ENCODE data around the gene ACTC1.

The ACTC1 gene

DNA sequence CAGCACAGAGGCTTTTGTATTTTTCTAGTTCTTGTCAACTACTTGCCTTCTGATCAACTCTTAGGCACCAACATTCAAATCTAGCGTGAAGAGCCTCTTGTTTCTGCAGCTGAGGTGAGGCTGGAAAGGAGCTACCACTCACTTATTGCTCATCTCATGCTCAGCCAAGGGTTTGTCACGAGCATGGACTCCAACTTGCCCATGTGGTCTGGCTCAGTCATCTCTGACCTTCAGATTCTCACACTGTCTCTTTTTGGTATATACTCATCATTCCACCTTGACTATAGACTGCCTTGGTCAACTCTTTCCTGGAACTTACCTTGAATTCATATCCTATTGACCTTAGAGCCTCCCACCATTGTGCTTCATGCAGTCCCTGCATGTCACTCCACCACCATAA lies 35.4 kb downstream of the ACTC1 start:
- Histone ChIP-seq H3K36me3 (ENCODE audit: control insufficient read depth in 2 of 2, insufficient read depth in 2 of 2, low read length in 2 of 2) (no peaks in the 10 kb centered on the region), H3K9ac (ENCODE audit: low read length in 2 of 2) (no peak overlapping the region), H3K27me3 (ENCODE audit: control insufficient read depth in 1 of 2, insufficient read depth in 2 of 2, low read length in 2 of 2) (peaks cover 8 to 13% of the 10 kb centered on the region in 2 donors), H3K4me3 (ENCODE audit: low read length in 2 of 2) (no peak overlapping the region), H3K4me1 (ENCODE audit: control insufficient read depth, insufficient read depth, low read length) (peaks cover under 1% of the 10 kb centered on the region), H3K27ac (ENCODE audit: low read length) (no peak overlapping the region), H3K9me3 (ENCODE audit: control insufficient read depth in 2 of 2, low read length in 2 of 2) (no peaks in the 10 kb centered on the region)

DNA sequence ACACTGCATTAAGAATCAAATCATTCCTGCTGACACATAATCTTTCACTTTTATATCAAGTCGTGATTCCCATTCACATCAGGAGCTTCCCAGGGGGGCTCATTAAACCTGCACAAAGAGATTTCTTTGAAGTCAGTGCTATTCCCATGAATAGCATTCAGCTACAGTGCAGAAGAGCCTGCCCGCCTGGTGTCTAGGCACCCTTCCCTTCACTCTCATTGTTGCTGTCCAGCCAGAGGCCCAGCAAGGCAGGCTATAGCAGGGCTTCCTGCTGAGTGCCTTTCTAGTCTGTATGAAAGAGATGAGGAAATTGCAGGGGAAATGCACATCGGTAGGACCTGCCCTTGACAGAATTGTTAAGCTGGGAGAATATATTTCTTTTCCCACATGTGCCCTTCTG lies 36.0 kb downstream of the ACTC1 start:
- no peak overlapping the region for H3K27ac ChIP-seq (ENCODE audit: low read length)
- no peaks in the 10 kb centered on the region for H3K9me3 ChIP-seq (ENCODE audit: control insufficient read depth in 2 of 2, low read length in 2 of 2)
- H3K27me3 ChIP-seq (ENCODE audit: control insufficient read depth in 1 of 2, insufficient read depth in 2 of 2, low read length in 2 of 2), result peaks cover 10 to 19% of the 10 kb centered on the region in 2 donors
- H3K4me1 ChIP-seq (ENCODE audit: control insufficient read depth, insufficient read depth, low read length), result peaks cover 7% of the 10 kb centered on the region
- H3K4me3 ChIP-seq (ENCODE audit: low read length in 2 of 2), result no peak overlapping the region
- H3K36me3 ChIP-seq (ENCODE audit: control insufficient read depth in 2 of 2, insufficient read depth in 2 of 2, low read length in 2 of 2), result no peaks in the 10 kb centered on the region
- H3K9ac ChIP-seq (ENCODE audit: low read length in 2 of 2), result no peak overlapping the region

DNA sequence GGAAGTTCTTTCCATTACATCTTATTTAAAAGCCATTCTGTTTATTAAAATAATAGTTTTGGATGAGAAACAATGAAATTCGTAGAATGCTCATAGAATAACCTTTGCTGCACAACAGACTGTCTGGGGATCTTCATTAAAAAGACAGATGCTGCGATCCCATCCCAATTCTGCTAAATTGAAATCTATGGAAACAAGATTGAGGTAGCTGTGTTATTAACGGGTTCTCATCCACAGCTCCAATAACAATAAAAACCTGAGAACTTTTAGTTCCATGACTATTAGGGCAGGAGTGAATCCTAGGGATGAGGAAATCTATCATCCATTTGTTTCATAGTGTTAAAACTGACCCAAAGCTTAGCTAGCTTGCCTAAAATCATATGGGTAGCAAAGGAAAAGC lies 38.1 kb downstream of the ACTC1 start:
- Histone ChIP-seq H3K9me3 (ENCODE audit: control insufficient read depth in 2 of 2, low read length in 2 of 2) (peaks cover 0 to under 1% of the 10 kb centered on the region in 2 donors), H3K9ac (ENCODE audit: low read length in 2 of 2) (no peak overlapping the region), H3K27ac (ENCODE audit: low read length) (no peak overlapping the region), H3K4me1 (ENCODE audit: control insufficient read depth, insufficient read depth, low read length) (peaks cover 9% of the 10 kb centered on the region), H3K27me3 (ENCODE audit: control insufficient read depth in 1 of 2, insufficient read depth in 2 of 2, low read length in 2 of 2) (peaks cover 29 to 34% of the 10 kb centered on the region in 2 donors), H3K36me3 (ENCODE audit: control insufficient read depth in 2 of 2, insufficient read depth in 2 of 2, low read length in 2 of 2) (no peaks in the 10 kb centered on the region), H3K4me3 (ENCODE audit: low read length in 2 of 2) (no peak overlapping the region)

DNA sequence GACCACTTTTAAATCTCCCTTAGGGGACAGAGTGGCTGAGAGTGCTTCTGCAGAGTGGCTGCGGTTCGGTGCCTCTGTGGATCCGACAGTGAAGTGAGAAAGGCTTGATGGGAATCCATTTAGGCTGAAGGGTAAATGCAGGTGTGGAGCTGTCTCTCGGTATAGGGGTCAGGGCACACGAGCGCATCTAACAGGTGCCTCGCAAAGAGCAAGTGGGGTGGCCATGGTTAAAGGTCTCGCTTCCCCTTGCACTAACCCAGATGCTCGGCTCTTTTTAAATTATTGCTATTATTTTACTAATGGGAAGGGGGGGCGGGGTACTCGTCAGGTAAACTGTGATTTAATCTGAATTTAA lies 40.0 kb downstream of the ACTC1 start:
- Histone ChIP-seq H3K9ac (ENCODE audit: low read length in 2 of 2) (no peak overlapping the region), H3K27me3 (ENCODE audit: control insufficient read depth in 1 of 2, insufficient read depth in 2 of 2, low read length in 2 of 2) (peaks cover 34 to 36% of the 10 kb centered on the region in 2 donors), H3K4me3 (ENCODE audit: low read length in 2 of 2) (peak overlapping the region in 1 of 2 donors; percentile 47)

DNA sequence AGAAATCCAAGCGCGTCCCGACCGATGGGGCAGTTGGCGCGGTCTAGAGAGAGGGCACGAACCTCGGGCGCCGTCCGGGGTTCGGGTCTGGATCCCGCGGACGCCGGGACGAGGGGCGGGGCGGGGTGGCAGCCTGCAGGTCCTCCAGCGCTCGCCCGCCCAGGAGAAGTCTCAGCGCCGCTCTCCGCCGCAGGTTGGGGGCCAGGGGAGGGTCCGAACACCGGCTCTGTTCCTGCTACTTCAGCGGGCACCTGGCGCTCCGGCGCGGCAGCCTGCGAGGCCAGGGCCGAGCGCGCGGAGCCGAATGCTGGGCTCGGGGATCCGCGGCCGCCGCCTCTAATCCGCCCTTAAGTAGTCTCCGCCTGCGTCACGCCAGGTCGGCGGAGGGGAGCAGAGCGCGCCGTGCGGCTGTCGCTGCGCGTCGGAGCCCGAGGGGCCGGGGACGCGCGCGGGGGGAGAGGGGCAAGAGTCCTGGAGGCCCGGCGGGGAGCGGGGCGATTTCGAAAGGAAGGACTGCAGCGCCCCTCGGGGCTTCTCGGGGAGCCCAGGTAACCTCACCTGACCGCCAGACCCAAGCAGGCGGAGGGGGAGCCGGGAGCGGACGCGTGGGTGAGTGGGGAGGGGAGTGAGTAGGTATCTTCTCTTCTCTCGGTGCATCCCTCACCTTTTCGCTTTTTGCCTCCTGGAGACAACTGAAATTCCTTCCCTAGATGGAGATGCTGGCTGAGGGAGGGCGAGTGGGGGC lies 40.5 kb downstream of the ACTC1 start, which contains the start of gene GJD2:
GJD2 (minus strand) TSS at position 325 of the 745 bp plus-strand sequence. CDS start 510 bp downstream, outside the sequence.
- peak within 1 kb of the TSS in 1 of 2 donors; percentile 47 for H3K4me3 ChIP-seq (ENCODE audit: low read length in 2 of 2)
- no peak within 1 kb of the TSS for H3K27ac ChIP-seq (ENCODE audit: low read length)
- H3K36me3 ChIP-seq (ENCODE audit: control insufficient read depth in 2 of 2, insufficient read depth in 2 of 2, low read length in 2 of 2), result no peaks in the 10 kb centered on the region
- H3K27me3 ChIP-seq (ENCODE audit: control insufficient read depth in 1 of 2, insufficient read depth in 2 of 2, low read length in 2 of 2), result peaks cover 34 to 36% of the 10 kb centered on the region in 2 donors
- peaks cover 9% of the 10 kb centered on the region for H3K4me1 ChIP-seq (ENCODE audit: control insufficient read depth, insufficient read depth, low read length)
- H3K9me3 ChIP-seq (ENCODE audit: control insufficient read depth in 2 of 2, low read length in 2 of 2), result peaks cover 0 to 3% of the 10 kb centered on the region in 2 donors
- no peak within 1 kb of the TSS for H3K9ac ChIP-seq (ENCODE audit: low read length in 2 of 2)

More for the DNA sequence above, 40.0 kb downstream of the ACTC1 start:
- H3K36me3 ChIP-seq (ENCODE audit: control insufficient read depth in 2 of 2, insufficient read depth in 2 of 2, low read length in 2 of 2), result no peaks in the 10 kb centered on the region
- peaks cover 0 to 3% of the 10 kb centered on the region in 2 donors for H3K9me3 ChIP-seq (ENCODE audit: control insufficient read depth in 2 of 2, low read length in 2 of 2)
- no peak overlapping the region for H3K27ac ChIP-seq (ENCODE audit: low read length)
- peaks cover 9% of the 10 kb centered on the region for H3K4me1 ChIP-seq (ENCODE audit: control insufficient read depth, insufficient read depth, low read length)

DNA sequence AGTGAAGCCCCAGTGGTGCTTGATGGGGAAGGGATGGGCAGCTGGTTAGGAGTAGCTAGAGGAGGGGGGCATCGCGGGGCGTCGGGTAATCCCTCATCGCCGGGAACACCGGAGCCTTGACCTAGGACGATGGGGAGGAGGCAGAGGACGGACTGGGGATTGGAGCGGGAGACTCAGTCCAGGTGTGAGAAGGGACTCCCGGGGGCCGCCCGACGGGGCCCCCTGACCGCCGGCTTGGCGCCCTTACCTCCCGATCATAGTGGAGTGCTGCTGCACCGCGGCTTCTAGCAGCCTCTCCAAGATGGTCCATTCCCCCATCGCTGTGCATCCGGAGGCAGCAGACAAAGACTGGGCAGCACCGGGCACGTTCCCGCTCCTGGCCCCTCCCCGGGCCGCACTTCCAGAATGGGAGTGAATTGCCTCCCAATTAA lies 41.2 kb downstream of the ACTC1 start:
- H3K9ac ChIP-seq (ENCODE audit: low read length in 2 of 2), result no peak overlapping the region
- H3K36me3 ChIP-seq (ENCODE audit: control insufficient read depth in 2 of 2, insufficient read depth in 2 of 2, low read length in 2 of 2), result no peaks in the 10 kb centered on the region
- peaks cover 34 to 36% of the 10 kb centered on the region in 2 donors for H3K27me3 ChIP-seq (ENCODE audit: control insufficient read depth in 1 of 2, insufficient read depth in 2 of 2, low read length in 2 of 2)
- H3K4me3 ChIP-seq (ENCODE audit: low read length in 2 of 2), result peak overlapping the region in 1 of 2 donors; percentile 47
- H3K9me3 ChIP-seq (ENCODE audit: control insufficient read depth in 2 of 2, low read length in 2 of 2), result peaks cover 0 to 3% of the 10 kb centered on the region in 2 donors
- H3K4me1 ChIP-seq (ENCODE audit: control insufficient read depth, insufficient read depth, low read length), result peaks cover 9% of the 10 kb centered on the region
- no peak overlapping the region for H3K27ac ChIP-seq (ENCODE audit: low read length)

DNA sequence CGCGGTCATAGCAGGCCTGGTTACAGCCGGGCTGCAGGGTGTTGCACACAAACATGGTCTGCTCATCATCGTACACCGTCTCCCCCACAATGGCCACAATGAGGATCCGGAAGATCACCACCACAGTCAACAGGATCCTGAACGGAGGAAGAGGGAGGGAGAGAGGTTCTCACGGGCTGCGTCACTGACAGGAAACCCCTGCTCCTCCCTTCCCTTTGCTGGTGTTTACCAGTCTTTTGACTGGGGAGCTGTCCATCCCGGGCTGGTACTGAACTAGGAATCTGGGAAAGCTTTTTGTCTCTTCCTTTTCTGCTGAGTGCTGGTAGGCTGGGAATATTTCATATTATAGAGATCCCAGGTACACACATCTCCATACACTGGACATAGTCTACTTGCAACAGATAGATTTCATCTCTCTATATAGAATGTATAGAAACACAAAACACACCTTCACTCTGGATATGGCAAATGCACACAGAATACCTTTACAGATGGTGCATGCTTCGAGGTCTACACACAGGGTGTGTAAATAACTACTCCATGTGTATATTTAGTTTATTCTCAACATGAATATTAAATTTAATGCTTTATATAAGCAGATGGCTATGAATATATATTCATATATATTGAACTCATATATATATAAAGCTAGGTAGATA lies 42.0 kb downstream of the ACTC1 start:
- Histone ChIP-seq H3K9me3 (ENCODE audit: control insufficient read depth in 2 of 2, low read length in 2 of 2) (peaks cover 0 to 3% of the 10 kb centered on the region in 2 donors), H3K27ac (ENCODE audit: low read length) (no peak overlapping the region), H3K4me3 (ENCODE audit: low read length in 2 of 2) (no peak overlapping the region), H3K27me3 (ENCODE audit: control insufficient read depth in 1 of 2, insufficient read depth in 2 of 2, low read length in 2 of 2) (peaks cover 34 to 36% of the 10 kb centered on the region in 2 donors), H3K4me1 (ENCODE audit: control insufficient read depth, insufficient read depth, low read length) (peaks cover 9% of the 10 kb centered on the region), H3K36me3 (ENCODE audit: control insufficient read depth in 2 of 2, insufficient read depth in 2 of 2, low read length in 2 of 2) (no peaks in the 10 kb centered on the region), H3K9ac (ENCODE audit: low read length in 2 of 2) (no peak overlapping the region)

DNA sequence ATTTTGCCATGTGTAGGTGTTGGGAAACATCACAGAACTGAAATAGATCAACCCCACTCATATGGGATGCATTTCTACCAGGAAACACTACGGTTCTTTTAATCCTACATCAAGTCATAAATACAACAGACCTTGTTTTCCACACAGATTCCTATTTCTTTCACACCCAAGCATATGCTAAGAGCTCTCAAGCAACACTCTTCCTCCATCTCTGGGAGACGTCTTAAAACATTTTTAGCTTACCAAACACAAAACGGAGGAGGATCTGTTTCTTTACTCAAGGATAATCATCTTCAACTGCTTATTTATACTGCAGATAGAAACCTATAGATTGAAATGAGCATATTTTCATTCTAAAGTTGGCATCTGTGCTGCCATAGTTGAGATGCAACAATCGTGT lies 45.7 kb downstream of the ACTC1 start:
- no peak overlapping the region for H3K4me3 ChIP-seq (ENCODE audit: low read length in 2 of 2)
- H3K9ac ChIP-seq (ENCODE audit: low read length in 2 of 2), result no peak overlapping the region
- H3K27me3 ChIP-seq (ENCODE audit: control insufficient read depth in 1 of 2, insufficient read depth in 2 of 2, low read length in 2 of 2), result peaks cover 20 to 26% of the 10 kb centered on the region in 2 donors
- H3K9me3 ChIP-seq (ENCODE audit: control insufficient read depth in 2 of 2, low read length in 2 of 2), result peaks cover 0 to 3% of the 10 kb centered on the region in 2 donors
- H3K27ac ChIP-seq (ENCODE audit: low read length), result no peak overlapping the region
- H3K4me1 ChIP-seq (ENCODE audit: control insufficient read depth, insufficient read depth, low read length), result peaks cover 6% of the 10 kb centered on the region
- no peaks in the 10 kb centered on the region for H3K36me3 ChIP-seq (ENCODE audit: control insufficient read depth in 2 of 2, insufficient read depth in 2 of 2, low read length in 2 of 2)

Data from stomach smooth muscle (tissue), 2 donors.